Stimulated activated CD8-positive, alpha-beta memory T cell treated with anti-CD3 and anti-CD28 coated beads, Interleukin-15, amount 100 ng/mL, for 1 hour (primary cell): ENCODE measurements around the gene SORBS2.
"Not testable (repeated sequence)": the region's sequence is repeated elsewhere in the genome, so short reads cannot be mapped to it uniquely, and the experiment has no call there.

Source experiments
- DNase-seq: peaks from one replicate; pipeline ENCODE4 v3.0.0-alpha.2; 2020; ENCODE audit warnings: low read depth

SORBS2 gene

DNA sequence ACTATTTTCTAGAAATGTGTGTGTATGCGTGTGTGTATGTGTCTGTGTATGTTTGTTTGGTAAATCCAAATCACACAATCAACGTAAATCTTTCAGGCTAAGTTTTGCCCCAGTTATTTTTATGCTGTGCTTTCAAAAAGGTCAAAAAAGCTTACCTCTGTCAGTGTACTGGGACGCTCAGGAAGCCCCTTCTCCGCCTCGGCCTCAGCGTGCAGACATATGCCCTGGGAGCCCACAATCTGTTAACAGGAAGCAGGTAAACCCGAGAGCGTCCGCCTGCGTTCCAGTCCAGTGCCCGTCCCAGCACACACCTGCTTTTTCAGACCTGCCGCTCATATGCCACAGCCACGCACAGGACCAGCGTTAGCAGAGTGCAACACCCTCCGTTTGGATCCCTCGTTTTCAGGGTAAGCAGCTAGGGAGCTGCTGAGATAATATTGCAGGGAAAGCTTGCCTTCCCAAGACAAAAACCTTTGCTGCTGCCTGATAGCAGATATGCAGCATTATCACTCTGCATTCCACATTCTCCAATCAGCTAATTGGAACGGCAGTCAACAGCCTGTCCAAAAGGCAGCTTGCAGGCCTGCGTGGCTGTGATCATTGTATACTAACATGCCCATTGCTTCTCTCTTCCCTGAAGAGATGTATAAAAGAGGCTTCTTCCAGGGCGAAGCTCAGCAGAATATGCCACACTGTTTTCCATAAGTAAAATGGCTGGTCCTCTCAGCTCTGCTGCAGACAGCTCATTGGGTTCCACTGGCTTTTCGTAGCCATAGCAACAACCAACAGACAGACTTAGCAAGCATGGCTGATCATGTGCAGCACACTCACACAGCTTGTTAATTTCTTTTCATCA lies at the start of gene SORBS2:
Gene SORBS2, minus strand, starts transcription at position 686 of the 856 bp plus-strand sequence. CDS start 121,623 bp downstream, outside the sequence.
- DNase-seq: no peak

DNA sequence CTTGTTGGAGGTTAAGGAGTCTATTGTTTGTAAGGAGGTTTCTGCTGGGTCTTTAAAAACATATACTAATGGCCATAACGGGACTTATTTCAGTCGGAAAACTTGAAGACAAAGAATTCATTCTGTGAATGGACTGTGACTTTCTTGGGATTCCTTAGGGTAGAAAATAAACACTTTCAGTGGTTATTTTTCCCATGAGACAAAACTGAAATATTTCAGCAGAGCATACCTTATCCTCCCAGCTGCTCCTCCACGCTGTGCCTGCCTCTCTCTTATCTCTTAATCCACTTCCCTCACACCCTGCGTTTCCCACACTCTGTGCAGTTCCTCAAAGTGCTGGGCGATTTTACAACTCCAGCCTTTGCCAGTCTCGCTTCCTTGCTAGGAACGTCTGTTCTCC lies 47.1 kb upstream of the SORBS2 start:
- DNase-seq: no peak

DNA sequence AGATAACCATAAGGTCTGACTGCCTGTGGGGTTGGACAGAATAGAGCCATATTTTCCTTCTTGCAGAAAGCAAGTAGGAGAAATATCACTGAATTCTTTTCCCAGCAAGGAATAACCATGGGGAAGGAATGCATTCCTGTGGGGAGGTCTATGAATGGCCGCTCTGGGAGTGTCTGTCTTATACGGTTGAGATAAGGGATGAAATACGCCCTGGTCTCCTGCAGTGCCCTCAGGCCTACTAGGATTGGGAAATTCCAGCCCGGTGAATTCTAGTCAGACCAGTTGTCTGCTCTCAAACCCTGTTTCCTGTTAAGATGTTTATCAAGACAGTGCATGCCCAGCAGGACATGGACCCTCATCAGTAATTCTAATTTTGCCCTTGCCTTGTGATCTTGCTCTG lies 45.6 kb upstream of the SORBS2 start:
- not testable (repeated sequence) for DNase-seq

DNA sequence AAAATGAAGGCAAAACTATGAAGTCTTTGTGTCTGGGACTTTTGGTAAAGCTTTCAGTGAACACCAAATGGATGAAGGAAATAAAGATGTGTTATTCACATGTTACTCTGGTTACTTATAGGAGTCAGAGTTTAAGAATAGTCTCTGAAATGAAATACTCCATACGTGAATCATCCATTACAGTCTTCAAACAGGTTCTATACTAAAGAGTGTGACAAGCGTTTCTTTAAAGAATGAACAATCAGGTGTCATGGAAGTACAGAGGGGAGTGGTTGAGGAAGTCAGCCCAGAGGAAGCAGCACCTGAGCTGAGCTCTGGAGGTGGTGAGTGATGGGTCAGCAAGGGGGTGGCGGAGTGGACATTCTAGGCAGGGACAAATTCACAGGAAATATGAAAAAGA lies 41.8 kb upstream of the SORBS2 start:
- DNase-seq: no peak

DNA sequence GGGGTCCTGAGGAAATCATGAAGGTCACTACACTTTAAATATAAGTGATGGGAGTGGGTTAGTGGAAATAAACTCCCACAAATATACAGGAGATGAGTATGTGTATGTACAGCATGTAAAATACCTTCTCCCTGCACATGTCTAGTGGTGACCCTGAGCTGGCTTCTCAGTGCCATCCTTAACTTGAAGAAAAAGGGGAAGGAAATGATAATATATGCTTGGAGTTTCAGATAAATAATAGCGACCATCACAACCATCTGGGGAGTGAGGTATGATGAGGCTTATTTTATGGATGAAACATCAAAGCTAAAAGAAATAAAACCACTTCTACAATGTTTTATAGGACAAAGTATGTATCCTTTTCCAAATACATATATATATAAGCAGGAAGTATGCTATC lies 41.0 kb upstream of the SORBS2 start:
- DNase-seq: no peak

DNA sequence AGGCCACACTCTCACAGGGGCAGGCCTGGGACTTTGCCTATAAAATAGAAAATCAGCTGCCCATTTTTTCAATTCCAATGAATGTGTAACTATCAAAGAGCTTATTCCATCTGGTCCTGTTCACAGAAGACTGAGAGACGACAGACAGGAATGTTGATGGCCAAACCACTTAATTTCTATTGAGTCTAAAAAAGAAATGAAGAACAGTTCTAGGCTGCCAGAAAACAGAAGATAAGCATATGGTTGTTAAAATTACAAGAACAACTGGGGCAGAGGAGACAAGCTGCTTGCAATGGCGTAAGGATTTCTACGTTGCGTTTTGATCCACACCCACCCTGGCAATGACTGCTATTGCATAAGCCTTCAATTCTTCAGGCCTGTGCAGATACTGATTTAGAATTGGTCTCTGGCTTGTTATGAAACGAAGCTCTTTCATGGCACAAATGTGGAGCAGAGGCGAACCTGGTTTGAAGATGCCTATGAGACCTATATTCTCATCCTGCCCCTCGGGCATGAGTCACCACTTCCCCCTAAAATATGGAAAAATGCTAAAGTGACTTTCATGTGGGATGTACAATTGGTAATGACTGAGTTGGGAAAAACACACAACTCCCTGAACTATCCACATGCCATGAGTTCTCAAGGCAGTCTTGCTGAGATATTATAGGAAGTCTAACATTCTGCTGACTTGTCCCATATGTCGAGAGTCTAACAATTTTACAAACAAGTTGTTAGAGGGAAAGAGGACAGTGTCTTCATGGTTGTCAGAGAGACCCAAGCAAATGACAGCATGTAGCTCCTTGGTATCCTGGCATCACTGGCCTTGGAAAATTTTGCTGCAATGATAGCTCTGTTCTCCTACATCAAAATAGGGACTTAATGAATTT lies 37.9 kb upstream of the SORBS2 start:
- DNase-seq: no peak

GRCh38 chr4:185847352-185848097 lies 35.5 kb upstream of the SORBS2 start:
- DNase-seq: no peak

- DNase-seq: no peak
Observed at GRCh38 chr4:185846505-185847150, 34.6 kb upstream of the SORBS2 start.

- no peak for DNase-seq
Observed at GRCh38 chr4:185845966-185846365, 34.0 kb upstream of the SORBS2 start.

- DNase-seq: no peak
Observed at GRCh38 chr4:185841451-185841850, 29.5 kb upstream of the SORBS2 start.

DNA sequence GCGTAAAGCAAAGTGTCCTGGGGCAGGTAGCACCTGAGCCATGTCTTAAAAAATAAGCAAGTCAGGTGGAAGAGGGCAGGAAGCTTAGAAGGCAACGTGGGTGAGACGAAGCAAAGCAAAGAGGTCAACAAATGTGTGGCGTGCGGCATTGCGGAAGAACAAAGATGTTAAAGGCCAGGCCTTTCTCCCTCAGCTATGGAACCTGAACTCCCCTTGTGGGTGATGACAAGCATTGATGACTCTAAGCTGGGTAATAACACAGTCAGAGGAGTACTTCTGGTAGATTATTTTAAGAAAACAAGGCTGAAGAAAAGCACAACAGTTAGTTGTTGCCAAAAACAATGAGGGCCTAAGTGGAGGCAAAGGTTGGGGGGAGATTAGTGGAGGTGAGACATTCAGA lies 29.0 kb upstream of the SORBS2 start:
- DNase-seq: no peak

DNA sequence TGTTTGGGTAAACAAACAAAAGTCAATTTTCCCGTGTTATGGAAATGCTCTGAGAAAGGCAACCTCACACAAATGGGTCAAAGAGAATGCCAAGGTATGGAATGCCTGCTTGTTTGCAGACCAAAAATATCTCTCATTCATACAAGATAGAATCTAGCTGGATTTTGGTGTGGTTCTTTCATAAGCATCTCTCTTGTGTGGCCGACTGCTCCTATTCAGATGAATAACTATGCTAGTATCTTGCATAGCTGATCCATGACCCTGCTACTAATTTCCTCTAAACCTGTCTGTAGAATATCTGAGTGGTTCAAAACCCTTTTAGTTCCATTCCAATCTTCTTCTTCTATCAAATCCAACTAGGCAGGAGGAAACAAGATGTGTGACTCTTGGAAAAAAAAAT lies 28.2 kb upstream of the SORBS2 start:
- DNase-seq: no peak

DNA sequence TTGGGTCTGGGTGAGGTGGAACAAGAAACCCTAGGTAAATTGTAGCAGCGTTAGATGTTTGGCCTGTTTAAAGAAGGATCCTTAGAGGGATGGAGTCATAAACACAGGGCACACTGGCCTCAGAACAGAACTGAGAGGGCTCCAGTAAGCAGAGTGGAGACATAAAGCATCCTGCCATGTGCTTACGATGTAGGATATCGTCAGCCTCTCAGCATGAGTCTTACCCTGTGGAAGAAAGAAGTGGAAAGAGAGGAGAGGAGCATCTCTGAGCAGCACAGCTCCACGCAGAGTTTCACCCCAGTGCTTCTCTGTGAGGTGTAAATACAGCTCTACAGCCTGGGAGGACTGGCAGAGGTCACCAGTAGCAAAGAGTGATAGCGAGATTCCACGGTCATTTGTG lies 27.8 kb upstream of the SORBS2 start:
- no peak for DNase-seq

DNA sequence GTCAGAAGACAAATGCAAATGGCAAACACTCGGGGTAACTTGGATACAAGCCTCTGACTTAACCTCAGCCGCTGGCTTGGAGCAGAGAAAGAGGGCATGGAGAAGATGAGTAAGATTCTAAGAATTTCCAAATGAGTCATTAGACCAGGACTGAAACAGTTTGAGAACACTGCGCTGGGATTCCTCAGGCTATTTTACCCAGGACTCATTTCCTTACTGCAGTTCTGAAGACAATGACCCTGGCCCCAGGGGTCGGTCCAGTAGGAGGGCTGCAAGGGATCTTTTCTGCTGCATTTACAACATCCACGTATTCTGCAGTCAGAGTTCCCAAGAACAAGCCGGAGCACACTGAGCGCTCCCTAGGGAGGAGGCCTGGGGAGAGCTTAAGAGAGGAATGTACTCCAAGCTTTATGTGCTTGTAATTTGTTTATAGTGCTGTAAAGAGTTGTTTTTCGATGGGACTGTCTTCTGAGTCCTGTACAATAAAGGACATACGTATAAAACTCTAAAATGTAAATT lies 27.3 kb upstream of the SORBS2 start:
- no peak for DNase-seq

DNA sequence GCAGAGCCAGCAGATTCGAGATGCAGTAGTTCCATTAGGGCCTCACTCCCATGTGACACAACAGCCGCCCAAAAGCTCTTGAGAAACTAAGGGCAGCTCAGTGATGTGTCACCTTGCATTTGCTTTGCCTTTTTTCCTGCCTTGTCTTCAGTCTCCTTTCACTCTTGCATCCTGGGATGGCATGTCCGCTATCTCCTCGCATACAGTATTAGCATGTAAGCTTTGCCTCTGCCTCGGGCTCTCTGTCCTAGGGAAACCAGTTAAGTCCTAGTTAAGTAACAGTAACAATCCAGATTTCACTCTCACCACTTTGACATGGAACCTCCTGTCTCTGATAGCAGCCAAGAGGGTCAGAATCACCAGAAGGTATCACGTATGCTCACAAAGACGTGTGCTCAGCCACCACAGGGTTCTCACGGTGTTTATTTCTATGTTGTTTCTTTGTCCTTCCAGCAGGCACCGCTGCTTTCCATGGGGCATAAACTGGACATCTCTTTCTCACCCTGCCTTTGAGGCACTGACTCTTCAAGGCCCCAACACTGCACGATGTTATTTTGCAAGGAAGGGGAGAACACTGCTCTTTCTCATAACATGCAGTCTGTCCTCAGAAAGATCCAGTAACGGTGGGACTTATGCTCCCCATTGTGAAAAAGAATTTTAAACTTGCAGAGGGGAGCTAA lies 26.7 kb upstream of the SORBS2 start:
- DNase-seq: no peak

GRCh38 chr4:185838104-185838452 lies 26.1 kb upstream of the SORBS2 start:
- no peak for DNase-seq

GRCh38 chr4:185837415-185838103 lies 25.6 kb upstream of the SORBS2 start:
- no peak for DNase-seq

GRCh38 chr4:185836241-185837084 lies 24.5 kb upstream of the SORBS2 start:
- no peak for DNase-seq

DNA sequence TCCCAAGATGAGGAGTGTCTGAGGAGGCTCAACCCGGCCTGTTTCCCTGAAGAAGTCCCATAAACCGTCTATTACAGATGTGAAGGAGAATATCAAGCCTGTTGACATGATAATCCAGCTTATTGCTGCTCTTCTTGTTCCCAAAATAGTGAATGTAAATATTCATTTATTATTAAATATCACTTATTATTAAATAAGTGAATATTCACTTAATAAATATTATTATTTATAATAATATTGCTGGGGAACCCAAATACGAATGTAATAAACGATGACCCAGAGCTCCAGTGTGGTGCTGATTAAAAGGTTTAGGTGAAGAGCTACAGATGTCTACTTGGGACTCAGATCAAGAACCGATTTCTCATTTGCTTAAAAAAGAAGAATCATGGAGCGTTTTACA lies 23.8 kb upstream of the SORBS2 start:
- DNase-seq: no peak

DNA sequence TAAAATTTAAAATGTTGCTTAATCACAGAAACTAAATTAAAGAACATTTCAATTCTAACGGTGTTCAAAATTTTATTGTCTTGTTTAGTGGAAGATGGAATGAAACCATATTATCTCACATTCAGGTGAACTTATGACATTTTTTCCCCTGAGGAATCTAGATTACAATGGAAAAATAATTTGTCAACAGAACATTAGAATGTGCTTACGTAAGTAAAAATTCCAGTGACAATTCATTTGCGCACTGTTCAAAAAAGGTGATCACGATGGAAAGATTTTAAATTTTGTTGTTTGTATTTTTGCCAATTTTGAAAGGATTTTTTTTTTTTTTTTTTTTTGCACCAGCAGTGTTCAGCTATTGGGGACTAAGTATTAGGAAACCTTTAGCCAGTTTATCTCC lies 23.3 kb upstream of the SORBS2 start:
- no peak for DNase-seq
